HEK293 (cell line): ENCODE data around the gene BICRAL.
"Not testable (repeated sequence)": the region's sequence is repeated elsewhere in the genome, so short reads cannot be mapped to it uniquely, and the experiment has no call there.

Source experiments
- CTCF ChIA-PET: fragments of 350-600 bp; formaldehyde crosslinking; extraction: SDS; loops from one replicate; lab custom pipeline; 2021; ENCODE audit warnings: antibody characterized with exemption; lab: Yijun Ruan, JAX
- POLR2A ChIA-PET: fragments of 300-600 bp; formaldehyde crosslinking; extraction: SDS; loops from one replicate; lab custom pipeline; 2020; ENCODE audit warnings: antibody characterized with exemption, inconsistent platforms; lab: Yijun Ruan, JAX
- H3K27ac ChIP-seq: fragments of 200-500 bp; sonication (Bioruptor generic); 2 replicates; pipeline ENCODE4 v1.5.1; 2014; ENCODE audit warnings: low read depth, low read length, control low read depth, inconsistent platforms; ENCODE audit errors: extremely low read depth
- H3K36me3 ChIP-seq, 2 experiments: fragments of 200-500 bp in 1 of 2; sonication (Bioruptor generic) in 1 of 2; 1 replicate in 1 of 2; 2 replicates in 1 of 2; pipeline ENCODE4 v1.5.1; 2014 to 2017; ENCODE audit warnings: inconsistent platforms in 2 of 2, low read length in 2 of 2; ENCODE audit not compliant: control insufficient read depth in 2 of 2, insufficient read depth in 1 of 2
- H3K4me1 ChIP-seq: fragments of 200-500 bp; sonication (Bioruptor generic); 2 replicates; pipeline ENCODE4 v1.5.1; 2014; ENCODE audit warnings: mild to moderate bottlenecking, low read length, inconsistent platforms; ENCODE audit not compliant: control insufficient read depth, insufficient read depth
- H3K4me3 ChIP-seq: 2 replicates; pipeline ENCODE4 v1.5.1; 2011; ENCODE audit warnings: low read depth, mild to moderate bottlenecking, control low read depth, low read length, moderate library complexity
- H3K9me3 ChIP-seq: fragments of 200-500 bp; sonication (Bioruptor generic); 2 replicates; pipeline ENCODE4 v1.5.1; 2014; ENCODE audit warnings: low read depth, low read length, inconsistent platforms; ENCODE audit not compliant: control insufficient read depth, insufficient read depth
- CTCF ChIP-seq: fragments of 450-650 bp; formaldehyde crosslinking; IDR thresholded peaks from 2 replicates; pipeline ENCODE4 v1.5.1; 2016; ENCODE audit warnings: missing biosample characterization, missing genetic modification characterization
- SCRT2 ChIP-seq: fragments of 450-650 bp; formaldehyde crosslinking; IDR thresholded peaks from 2 replicates; pipeline ENCODE4 v1.5.1; 2016; ENCODE audit warnings: missing biosample characterization, missing genetic modification characterization
- YY2 ChIP-seq: fragments of 450-650 bp; formaldehyde crosslinking; IDR thresholded peaks from 2 replicates; pipeline ENCODE4 v1.5.1; 2016; ENCODE audit warnings: missing biosample characterization, missing genetic modification characterization
- ZBTB17 ChIP-seq: fragments of 450-650 bp; formaldehyde crosslinking; IDR thresholded peaks from 2 replicates; pipeline ENCODE4 v1.5.1; 2016; ENCODE audit warnings: missing biosample characterization, missing genetic modification characterization
- ZFP69B ChIP-seq: fragments of 450-650 bp; formaldehyde crosslinking; IDR thresholded peaks from 2 replicates; pipeline ENCODE4 v1.5.1; 2016; ENCODE audit warnings: missing biosample characterization, missing genetic modification characterization
- ZNF335 ChIP-seq: fragments of 450-650 bp; formaldehyde crosslinking; conservative IDR thresholded peaks from 2 replicates; pipeline ENCODE4 v1.5.1; 2016; ENCODE audit warnings: missing biosample characterization, missing genetic modification characterization
- ZNF629 ChIP-seq: fragments of 450-650 bp; formaldehyde crosslinking; IDR thresholded peaks from 2 replicates; pipeline ENCODE4 v1.5.1; 2017; ENCODE audit warnings: missing biosample characterization, missing genetic modification characterization
- ZNF658 ChIP-seq: fragments of 450-650 bp; formaldehyde crosslinking; IDR thresholded peaks from 2 replicates; pipeline ENCODE4; 2016; ENCODE audit warnings: missing biosample characterization, missing genetic modification characterization
- ZNF664 ChIP-seq: fragments of 450-650 bp; formaldehyde crosslinking; IDR thresholded peaks from 2 replicates; pipeline ENCODE4 v1.5.1; 2016; ENCODE audit warnings: missing biosample characterization, missing genetic modification characterization
- ZSCAN16 ChIP-seq: fragments of 450-650 bp; formaldehyde crosslinking; IDR thresholded peaks from 2 replicates; pipeline ENCODE4 v1.5.1; 2016; ENCODE audit warnings: missing biosample characterization, missing genetic modification characterization
- TF ChIP-seq, protein P1 (sequence below): fragments of 450-650 bp; formaldehyde crosslinking; IDR thresholded peaks from 2 replicates; pipeline ENCODE4 v1.5.1; 2016; ENCODE audit warnings: missing biosample characterization, missing genetic modification characterization
- TF ChIP-seq, protein P2 (sequence below): fragments of 450-650 bp; formaldehyde crosslinking; IDR thresholded peaks from 2 replicates; pipeline ENCODE4 v1.5.1; 2016; ENCODE audit warnings: missing biosample characterization, missing genetic modification characterization
- TF ChIP-seq, protein P3 (sequence below): fragments of 450-650 bp; formaldehyde crosslinking; IDR thresholded peaks from 2 replicates; pipeline ENCODE4 v1.5.1; 2016; ENCODE audit warnings: missing biosample characterization, missing genetic modification characterization
- TF ChIP-seq, protein P4 (sequence below): fragments of 450-650 bp; formaldehyde crosslinking; IDR thresholded peaks from 2 replicates; pipeline ENCODE4 v1.5.1; 2016; ENCODE audit warnings: missing biosample characterization, missing genetic modification characterization, low read depth

BICRAL gene

GRCh38 chr6:42795651-42796050, 13.8 kb downstream of the BICRAL start:
- POLR2A ChIA-PET, result no interaction called here
- H3K36me3 ChIP-seq, result no peaks in the 10 kb centered on the region; a peak in 1 of 3 replicates
- H3K27ac ChIP-seq, result no peak overlapping the region
- peaks cover 3% of the 10 kb centered on the region for H3K4me1 ChIP-seq
- H3K4me3 ChIP-seq, result no peak overlapping the region
- no peaks in the 10 kb centered on the region for H3K9me3 ChIP-seq
- CTCF ChIA-PET, result interaction anchor here (0.5 kb wide), 1 partner anchor 36 kb away, joined by 3 read pairs; no protein-coding TSS in a partner anchor
- no peak for TF ChIP-seq ZNF658 (tag by site-specific recombination)
- no peak for TF ChIP-seq SCRT2 (tag by site-specific recombination)
- TF ChIP-seq, protein P1, sequence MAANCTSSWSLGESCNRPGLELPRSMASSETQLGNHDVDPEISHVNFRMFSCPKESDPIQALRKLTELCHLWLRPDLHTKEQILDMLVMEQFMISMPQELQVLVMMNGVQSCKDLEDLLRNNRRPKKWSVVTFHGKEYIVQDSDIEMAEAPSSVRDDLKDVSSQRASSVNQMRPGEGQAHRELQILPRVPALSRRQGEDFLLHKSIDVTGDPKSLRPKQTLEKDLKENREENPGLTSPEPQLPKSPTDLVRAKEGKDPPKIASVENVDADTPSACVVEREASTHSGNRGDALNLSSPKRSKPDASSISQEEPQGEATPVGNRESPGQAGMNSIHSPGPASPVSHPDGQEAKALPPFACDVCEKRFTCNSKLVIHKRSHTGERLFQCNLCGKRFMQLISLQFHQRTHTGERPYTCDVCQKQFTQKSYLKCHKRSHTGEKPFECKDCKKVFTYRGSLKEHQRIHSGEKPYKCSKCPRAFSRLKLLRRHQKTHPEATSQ, result no peak

DNA sequence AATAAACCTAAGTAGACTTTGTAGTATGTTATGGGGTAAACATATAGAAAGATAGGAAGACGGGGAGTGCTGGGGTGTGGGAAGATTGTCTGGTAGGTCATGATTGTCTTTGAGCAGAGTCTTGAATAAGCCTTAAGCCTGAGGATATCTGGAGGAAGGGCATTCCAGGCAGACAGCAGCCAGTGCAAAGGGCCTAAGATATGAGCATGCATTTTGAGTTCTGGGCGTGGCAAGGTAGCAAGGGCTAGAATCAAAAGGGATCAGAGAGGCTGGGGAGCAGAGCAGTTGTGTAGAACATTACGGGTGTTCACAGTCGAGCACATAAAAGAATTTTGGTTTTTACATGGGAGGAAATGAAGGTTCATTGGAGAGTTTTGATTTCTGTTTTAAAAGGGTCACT, 14.3 kb downstream of the BICRAL start:
- CTCF ChIA-PET, result no interaction called here
- TF ChIP-seq CTCF (tag by site-specific recombination) (no peak), ZSCAN16 (tag by site-specific recombination) (no peak), ZNF664 (tag by site-specific recombination) (no peak)
- TF ChIP-seq, all 188 proteins: peak for 0
- POLR2A ChIA-PET, result no interaction called here
- Histone ChIP-seq H3K27ac (no peak overlapping the region), H3K36me3 (no peaks in the 10 kb centered on the region; a peak in 1 of 3 replicates), H3K9me3 (no peaks in the 10 kb centered on the region), H3K4me3 (no peak overlapping the region), H3K4me1 (no peaks in the 10 kb centered on the region)

- not testable (repeated sequence) for H3K4me1 ChIP-seq, H3K9me3 ChIP-seq, H3K27ac ChIP-seq, H3K36me3 ChIP-seq, H3K4me3 ChIP-seq
- ChIA-PET CTCF (interaction anchor here (0.5 kb wide), 1 partner anchor 150 kb away, joined by 3 read pairs; no protein-coding TSS in a partner anchor), POLR2A (interaction anchor here (0.8 kb wide), 1 partner anchor 17 kb away, joined by 3 read pairs; no protein-coding TSS in a partner anchor)
- TF ChIP-seq, protein P2, sequence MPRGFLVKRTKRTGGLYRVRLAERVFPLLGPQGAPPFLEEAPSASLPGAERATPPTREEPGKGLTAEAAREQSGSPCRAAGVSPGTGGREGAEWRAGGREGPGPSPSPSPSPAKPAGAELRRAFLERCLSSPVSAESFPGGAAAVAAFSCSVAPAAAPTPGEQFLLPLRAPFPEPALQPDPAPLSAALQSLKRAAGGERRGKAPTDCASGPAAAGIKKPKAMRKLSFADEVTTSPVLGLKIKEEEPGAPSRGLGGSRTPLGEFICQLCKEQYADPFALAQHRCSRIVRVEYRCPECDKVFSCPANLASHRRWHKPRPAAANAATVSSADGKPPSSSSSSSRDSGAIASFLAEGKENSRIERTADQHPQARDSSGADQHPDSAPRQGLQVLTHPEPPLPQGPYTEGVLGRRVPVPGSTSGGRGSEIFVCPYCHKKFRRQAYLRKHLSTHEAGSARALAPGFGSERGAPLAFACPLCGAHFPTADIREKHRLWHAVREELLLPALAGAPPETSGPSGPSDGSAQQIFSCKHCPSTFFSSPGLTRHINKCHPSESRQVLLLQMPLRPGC (tag by site-specific recombination), result 0 out of 2 replicates have a peak, but pooled peaks have one; percentile 31
- peak; percentile 67; the same call in 1 of the 2 replicates for TF ChIP-seq YY2
- TF ChIP-seq, protein P3, sequence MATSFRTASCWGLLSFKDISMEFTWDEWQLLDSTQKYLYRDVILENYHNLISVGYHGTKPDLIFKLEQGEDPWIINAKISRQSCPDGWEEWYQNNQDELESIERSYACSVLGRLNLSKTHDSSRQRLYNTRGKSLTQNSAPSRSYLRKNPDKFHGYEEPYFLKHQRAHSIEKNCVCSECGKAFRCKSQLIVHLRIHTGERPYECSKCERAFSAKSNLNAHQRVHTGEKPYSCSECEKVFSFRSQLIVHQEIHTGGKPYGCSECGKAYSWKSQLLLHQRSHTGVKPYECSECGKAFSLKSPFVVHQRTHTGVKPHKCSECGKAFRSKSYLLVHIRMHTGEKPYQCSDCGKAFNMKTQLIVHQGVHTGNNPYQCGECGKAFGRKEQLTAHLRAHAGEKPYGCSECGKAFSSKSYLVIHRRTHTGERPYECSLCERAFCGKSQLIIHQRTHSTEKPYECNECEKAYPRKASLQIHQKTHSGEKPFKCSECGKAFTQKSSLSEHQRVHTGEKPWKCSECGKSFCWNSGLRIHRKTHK, result 0 out of 2 replicates have a peak, but pooled peaks have one; percentile 11
- TF ChIP-seq, protein P4, sequence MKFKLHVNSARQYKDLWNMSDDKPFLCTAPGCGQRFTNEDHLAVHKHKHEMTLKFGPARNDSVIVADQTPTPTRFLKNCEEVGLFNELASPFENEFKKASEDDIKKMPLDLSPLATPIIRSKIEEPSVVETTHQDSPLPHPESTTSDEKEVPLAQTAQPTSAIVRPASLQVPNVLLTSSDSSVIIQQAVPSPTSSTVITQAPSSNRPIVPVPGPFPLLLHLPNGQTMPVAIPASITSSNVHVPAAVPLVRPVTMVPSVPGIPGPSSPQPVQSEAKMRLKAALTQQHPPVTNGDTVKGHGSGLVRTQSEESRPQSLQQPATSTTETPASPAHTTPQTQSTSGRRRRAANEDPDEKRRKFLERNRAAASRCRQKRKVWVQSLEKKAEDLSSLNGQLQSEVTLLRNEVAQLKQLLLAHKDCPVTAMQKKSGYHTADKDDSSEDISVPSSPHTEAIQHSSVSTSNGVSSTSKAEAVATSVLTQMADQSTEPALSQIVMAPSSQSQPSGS (tag by site-specific recombination), result peak; percentile 35; the same call in 1 of the 2 replicates
- peak; percentile 49 for TF ChIP-seq ZNF335 (tag by site-specific recombination)
- peak; percentile 36; the same call in 1 of the 2 replicates for TF ChIP-seq ZNF629 (tag by site-specific recombination)
- TF ChIP-seq ZFP69B (tag by site-specific recombination), result peak; percentile 44; the same call in 1 of the 2 replicates
- TF ChIP-seq ZBTB17, result peak; percentile 32; the same call in 1 of the 2 replicates
Measured at GRCh38 chr6:42797696-42798095, 15.8 kb downstream of the BICRAL start.
